HepG2 (cell line): Measurements from ENCODE around the gene PRPSAP1. TPM values are rescaled to one million over a fixed set of nuclear protein-coding genes. Genes with fewer than 3 reads are reported as not detected.

Experiments
- CBX1 ChIP-seq: IDR thresholded peaks from one replicate; pipeline ENCODE4 v1.6.1; 2016; ENCODE audit warnings: antibody characterized with exemption, low read depth
- CEBPB ChIP-seq: IDR thresholded peaks from 2 replicates; pipeline ENCODE4 v1.6.1; 2011; ENCODE audit warnings: low read depth, low read length, improper control_type of control experiment, borderline replicate concordance
- FOXP1 ChIP-seq, 2 experiments: fragments of 450-650 bp in 1 of 2; IDR thresholded peaks; 2 replicates each; pipeline ENCODE4 v1.6.1; 2017 to 2018; ENCODE audit warnings: antibody characterized with exemption in 1 of 2
- KDM1A ChIP-seq: IDR thresholded peaks from 2 replicates; pipeline ENCODE4 v1.6.1; 2016; ENCODE audit warnings: missing compliant biosample characterization
- KLF16 ChIP-seq, 2 experiments: sonication (generic) in 1 of 2; formaldehyde crosslinking in 1 of 2; IDR thresholded peaks; 2 replicates each; pipeline versions ENCODE4 v1.6.1 to v1.8.0; 2016 to 2023; ENCODE audit warnings: missing genetic modification reagents in 2 of 2, missing compliant biosample characterization in 1 of 2
- KMT2A ChIP-seq: sonication (generic); formaldehyde crosslinking; IDR thresholded peaks from 2 replicates; pipeline ENCODE4 v1.4.0; 2020; ENCODE audit warnings: missing genetic modification reagents
- POLR2AphosphoS5 ChIP-seq: IDR thresholded peaks from 2 replicates; pipeline ENCODE4 v1.6.1; 2012; ENCODE audit warnings: low read depth, low read length
- SALL1 ChIP-seq: sonication (generic); formaldehyde crosslinking; IDR thresholded peaks from 2 replicates; pipeline ENCODE4 v1.8.0; 2022; ENCODE audit warnings: mild to moderate bottlenecking, missing genetic modification reagents
- SALL2 ChIP-seq: sonication (generic); formaldehyde crosslinking; IDR thresholded peaks from 2 replicates; pipeline ENCODE4 v1.8.1; 2023; ENCODE audit warnings: mild to moderate bottlenecking, missing genetic modification reagents, inconsistent platforms
- SAP130 ChIP-seq: IDR thresholded peaks from 2 replicates; pipeline ENCODE4 v1.6.1; 2016; ENCODE audit warnings: low read depth
- TBP ChIP-seq: sonication (generic); formaldehyde crosslinking; IDR thresholded peaks from 2 replicates; pipeline ENCODE4 v1.5.0; 2020; ENCODE audit warnings: missing genetic modification reagents
- TEAD3 ChIP-seq: optimal IDR thresholded peaks from 2 replicates; pipeline ENCODE3; 2016; ENCODE audit warnings: borderline replicate concordance
- ZBTB7B ChIP-seq: sonication (generic); formaldehyde crosslinking; IDR thresholded peaks from 2 replicates; pipeline ENCODE4 v1.4.0; 2020; ENCODE audit warnings: missing genetic modification reagents
- ZEB1 ChIP-seq: IDR thresholded peaks from 2 replicates; pipeline ENCODE4 v1.6.1; 2012; ENCODE audit warnings: mild to moderate bottlenecking, low read depth, inconsistent platforms; ENCODE audit not compliant: insufficient replicate concordance
- ZFX ChIP-seq: sonication (generic); formaldehyde crosslinking; IDR thresholded peaks from 2 replicates; pipeline ENCODE4 v1.4.0; 2020; ENCODE audit warnings: mild to moderate bottlenecking, low read depth, missing genetic modification reagents, moderate library complexity
- ZNF441 ChIP-seq: sonication (generic); formaldehyde crosslinking; IDR thresholded peaks from 2 replicates; pipeline ENCODE4 v1.7.0; 2021; ENCODE audit warnings: missing genetic modification reagents, borderline replicate concordance
- ZNF562 ChIP-seq: sonication (generic); formaldehyde crosslinking; IDR thresholded peaks from 2 replicates; pipeline ENCODE4 v1.8.0; 2022; ENCODE audit warnings: missing genetic modification reagents, borderline replicate concordance
- ZNF619 ChIP-seq: sonication (generic); formaldehyde crosslinking; IDR thresholded peaks from 2 replicates; pipeline ENCODE4 v1.4.0; 2020; ENCODE audit warnings: mild to moderate bottlenecking, missing genetic modification reagents
- ZNF691 ChIP-seq: sonication (generic); formaldehyde crosslinking; IDR thresholded peaks from 2 replicates; pipeline ENCODE4 v1.4.0; 2020; ENCODE audit warnings: missing genetic modification reagents, low read depth, mild to moderate bottlenecking, borderline replicate concordance
- polyA plus RNA-seq, 8 experiments: library from polyadenylated mRNA; depleted of rRNA in 3 of 8; stranded (reverse) in 7 of 8; unstranded in 1 of 8; fragments of >200 nt; fragmentation: Illumina TruSeq in 4 of 8; extraction: Trizol in 4 of 8; gene quantifications; 2 replicates each; pipeline versions ENCODE4 v1.2.1 to v1.2.3, GENCODE V29; 2011 to 2016; ENCODE audit warnings: low read depth in 4 of 8, missing spikeins in 1 of 8, mixed read lengths in 1 of 8; ENCODE audit not compliant: insufficient read depth in 1 of 8
- total RNA-seq, 5 experiments: library from RNA; depleted of rRNA; stranded (reverse); fragments of >200 nt; fragmentation: Illumina TruSeq; extraction: Trizol; gene quantifications; 2 replicates each; pipeline ENCODE4 v1.2.3, GENCODE V29; 2016; ENCODE audit warnings: low read depth in 1 of 5
- TF ChIP-seq, protein P1 (sequence below): sonication (generic); formaldehyde crosslinking; IDR thresholded peaks from 2 replicates; pipeline ENCODE4 v1.4.0; 2020; ENCODE audit warnings: missing genetic modification reagents
- TF ChIP-seq, protein P2 (sequence below): IDR thresholded peaks from 2 replicates; pipeline ENCODE4 v1.6.1; 2016; ENCODE audit warnings: mild to moderate bottlenecking
- TF ChIP-seq, protein P3 (sequence below): sonication (generic); formaldehyde crosslinking; IDR thresholded peaks from 2 replicates; pipeline ENCODE4 v1.5.1; 2020; ENCODE audit warnings: mild to moderate bottlenecking, missing genetic modification reagents, moderate library complexity

Gene PRPSAP1
- total and polyA plus RNA-seq, 2 of the 13 experiments (the other 11 are each of a cell fraction or from before 2014, with no cell fraction given), result 91.1 to 314 TPM

GRCh38 chr17:76357597-76358158 is 4.0 kb upstream of the PRPSAP1 start (continued):
- TF ChIP-seq ZFX (CRISPR knock-in tag) (peak; percentile 46; the same call in 1 of the 2 replicates), KLF16 (CRISPR knock-in tag; IDR thresholded peaks at IDR 0.05) (0 out of 4 replicates have a peak, but pooled peaks of 1 of the 2 experiments have one; percentile 8), KMT2A (CRISPR knock-in tag) (no peak), ZNF562 (CRISPR knock-in tag) (no peak), SALL2 (CRISPR knock-in tag) (no peak), CBX1 (peak; percentile 81), ZBTB7B (CRISPR knock-in tag) (peak; percentile 45; the same call in 1 of the 2 replicates), KDM1A (CRISPR knock-in tag) (0 out of 2 replicates have a peak, but pooled peaks have one; percentile 21), ZEB1 (no peak), SAP130 (CRISPR knock-in tag) (peak; percentile 56; the same call in 1 of the 2 replicates), ZNF441 (CRISPR knock-in tag) (peak; percentile 57; the same call in 1 of the 2 replicates), TEAD3 (peak; percentile 6), TBP (no peak), ZNF691 (CRISPR knock-in tag) (no peak), SALL1 (peak; percentile 47; the same call in 1 of the 2 replicates), CEBPB (no peak), FOXP1 (IDR thresholded peaks at IDR 0.05) (no peak), FOXP1 (CRISPR knock-in tag; IDR thresholded peaks at IDR 0.05) (0 out of 2 replicates have a peak, but pooled peaks have one; percentile 17), POLR2AphosphoS5 (peak; percentile 95), ZNF619 (CRISPR knock-in tag) (0 out of 2 replicates have a peak, but pooled peaks have one; percentile 38)
- TF ChIP-seq, protein P1, sequence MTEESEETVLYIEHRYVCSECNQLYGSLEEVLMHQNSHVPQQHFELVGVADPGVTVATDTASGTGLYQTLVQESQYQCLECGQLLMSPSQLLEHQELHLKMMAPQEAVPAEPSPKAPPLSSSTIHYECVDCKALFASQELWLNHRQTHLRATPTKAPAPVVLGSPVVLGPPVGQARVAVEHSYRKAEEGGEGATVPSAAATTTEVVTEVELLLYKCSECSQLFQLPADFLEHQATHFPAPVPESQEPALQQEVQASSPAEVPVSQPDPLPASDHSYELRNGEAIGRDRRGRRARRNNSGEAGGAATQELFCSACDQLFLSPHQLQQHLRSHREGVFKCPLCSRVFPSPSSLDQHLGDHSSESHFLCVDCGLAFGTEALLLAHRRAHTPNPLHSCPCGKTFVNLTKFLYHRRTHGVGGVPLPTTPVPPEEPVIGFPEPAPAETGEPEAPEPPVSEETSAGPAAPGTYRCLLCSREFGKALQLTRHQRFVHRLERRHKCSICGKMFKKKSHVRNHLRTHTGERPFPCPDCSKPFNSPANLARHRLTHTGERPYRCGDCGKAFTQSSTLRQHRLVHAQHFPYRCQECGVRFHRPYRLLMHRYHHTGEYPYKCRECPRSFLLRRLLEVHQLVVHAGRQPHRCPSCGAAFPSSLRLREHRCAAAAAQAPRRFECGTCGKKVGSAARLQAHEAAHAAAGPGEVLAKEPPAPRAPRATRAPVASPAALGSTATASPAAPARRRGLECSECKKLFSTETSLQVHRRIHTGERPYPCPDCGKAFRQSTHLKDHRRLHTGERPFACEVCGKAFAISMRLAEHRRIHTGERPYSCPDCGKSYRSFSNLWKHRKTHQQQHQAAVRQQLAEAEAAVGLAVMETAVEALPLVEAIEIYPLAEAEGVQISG (CRISPR knock-in tag), result peak; percentile 8; the same call in 1 of the 2 replicates
- TF ChIP-seq, protein P2, sequence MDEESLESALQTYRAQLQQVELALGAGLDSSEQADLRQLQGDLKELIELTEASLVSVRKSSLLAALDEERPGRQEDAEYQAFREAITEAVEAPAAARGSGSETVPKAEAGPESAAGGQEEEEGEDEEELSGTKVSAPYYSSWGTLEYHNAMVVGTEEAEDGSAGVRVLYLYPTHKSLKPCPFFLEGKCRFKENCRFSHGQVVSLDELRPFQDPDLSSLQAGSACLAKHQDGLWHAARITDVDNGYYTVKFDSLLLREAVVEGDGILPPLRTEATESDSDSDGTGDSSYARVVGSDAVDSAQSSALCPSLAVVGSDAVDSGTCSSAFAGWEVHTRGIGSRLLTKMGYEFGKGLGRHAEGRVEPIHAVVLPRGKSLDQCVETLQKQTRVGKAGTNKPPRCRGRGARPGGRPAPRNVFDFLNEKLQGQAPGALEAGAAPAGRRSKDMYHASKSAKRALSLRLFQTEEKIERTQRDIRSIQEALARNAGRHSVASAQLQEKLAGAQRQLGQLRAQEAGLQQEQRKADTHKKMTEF (CRISPR knock-in tag), result peak; percentile 36; the same call in 1 of the 2 replicates
- TF ChIP-seq, protein P3, sequence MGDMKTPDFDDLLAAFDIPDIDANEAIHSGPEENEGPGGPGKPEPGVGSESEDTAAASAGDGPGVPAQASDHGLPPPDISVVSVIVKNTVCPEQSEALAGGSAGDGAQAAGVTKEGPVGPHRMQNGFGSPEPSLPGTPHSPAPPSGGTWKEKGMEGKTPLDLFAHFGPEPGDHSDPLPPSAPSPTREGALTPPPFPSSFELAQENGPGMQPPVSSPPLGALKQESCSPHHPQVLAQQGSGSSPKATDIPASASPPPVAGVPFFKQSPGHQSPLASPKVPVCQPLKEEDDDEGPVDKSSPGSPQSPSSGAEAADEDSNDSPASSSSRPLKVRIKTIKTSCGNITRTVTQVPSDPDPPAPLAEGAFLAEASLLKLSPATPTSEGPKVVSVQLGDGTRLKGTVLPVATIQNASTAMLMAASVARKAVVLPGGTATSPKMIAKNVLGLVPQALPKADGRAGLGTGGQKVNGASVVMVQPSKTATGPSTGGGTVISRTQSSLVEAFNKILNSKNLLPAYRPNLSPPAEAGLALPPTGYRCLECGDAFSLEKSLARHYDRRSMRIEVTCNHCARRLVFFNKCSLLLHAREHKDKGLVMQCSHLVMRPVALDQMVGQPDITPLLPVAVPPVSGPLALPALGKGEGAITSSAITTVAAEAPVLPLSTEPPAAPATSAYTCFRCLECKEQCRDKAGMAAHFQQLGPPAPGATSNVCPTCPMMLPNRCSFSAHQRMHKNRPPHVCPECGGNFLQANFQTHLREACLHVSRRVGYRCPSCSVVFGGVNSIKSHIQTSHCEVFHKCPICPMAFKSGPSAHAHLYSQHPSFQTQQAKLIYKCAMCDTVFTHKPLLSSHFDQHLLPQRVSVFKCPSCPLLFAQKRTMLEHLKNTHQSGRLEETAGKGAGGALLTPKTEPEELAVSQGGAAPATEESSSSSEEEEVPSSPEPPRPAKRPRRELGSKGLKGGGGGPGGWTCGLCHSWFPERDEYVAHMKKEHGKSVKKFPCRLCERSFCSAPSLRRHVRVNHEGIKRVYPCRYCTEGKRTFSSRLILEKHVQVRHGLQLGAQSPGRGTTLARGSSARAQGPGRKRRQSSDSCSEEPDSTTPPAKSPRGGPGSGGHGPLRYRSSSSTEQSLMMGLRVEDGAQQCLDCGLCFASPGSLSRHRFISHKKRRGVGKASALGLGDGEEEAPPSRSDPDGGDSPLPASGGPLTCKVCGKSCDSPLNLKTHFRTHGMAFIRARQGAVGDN (CRISPR knock-in tag), result peak; percentile 55
